Fibroblast of lung (primary cell): ENCODE results near the gene GNG7.

Source experiments
- CTCF ChIP-seq, 2 donors: IDR thresholded peaks in 1 of 2; conservative IDR thresholded peaks in 1 of 2; 1 replicate in 1 of 2; 2 replicates in 1 of 2; pipeline ENCODE4 v1.5.1; 2011 to 2012; ENCODE audit warnings: low read length in 2 of 2, control low read depth in 1 of 2, inconsistent platforms in 1 of 2, low read depth in 1 of 2, mild to moderate bottlenecking in 1 of 2
- EZH2 ChIP-seq: IDR thresholded peaks from 2 replicates; pipeline ENCODE4 v1.5.1; 2012; ENCODE audit warnings: low read length, control low read depth, mild to moderate bottlenecking; ENCODE audit errors: missing control alignments

GRCh38 chr19:2604747-2605329 lies 97.7 kb downstream of the GNG7 start:
- TF ChIP-seq CTCF (conservative IDR thresholded peaks at IDR 0.05 in 1 of 2, IDR thresholded peaks at IDR 0.05 in 1 of 2; ENCODE audit: low read depth in 1 of 2, low read length in 2 of 2) (no peak), EZH2 (no peak)
